HG03139 (cell line): ENCODE data around the gene CALHM5.

Source experiments
- ATAC-seq: cut with Tn5 transposase; IDR thresholded peaks from one replicate; pipeline ENCODE4 v1.9.1; 2021; ENCODE audit not compliant: unreplicated experiment

Gene CALHM5

DNA sequence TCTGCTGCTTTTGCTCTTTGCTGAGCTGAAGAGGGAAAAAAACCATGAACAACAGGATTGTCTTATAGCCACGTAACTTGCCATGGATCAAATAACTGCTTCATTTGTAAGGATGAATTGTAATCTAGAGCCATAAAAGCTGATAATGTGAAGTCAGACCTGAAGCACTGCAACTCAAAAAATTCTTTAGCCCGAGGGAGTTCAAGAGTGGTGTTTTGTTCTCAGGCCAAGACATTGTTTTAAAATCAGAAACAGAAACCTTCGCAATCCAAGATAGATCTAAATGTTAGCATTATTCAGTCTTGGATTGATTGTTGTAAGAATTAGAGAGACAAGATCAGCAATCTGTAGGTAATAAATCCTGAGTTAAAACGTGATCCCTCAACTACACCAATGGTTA is 34.2 kb downstream of the CALHM5 start, which contains the start of gene TRAPPC3L:
Gene TRAPPC3L, minus strand, starts transcription at position 34 of the 400 bp plus-strand sequence. CDS start 170 bp downstream, outside the sequence.
- no peak for ATAC-seq

DNA sequence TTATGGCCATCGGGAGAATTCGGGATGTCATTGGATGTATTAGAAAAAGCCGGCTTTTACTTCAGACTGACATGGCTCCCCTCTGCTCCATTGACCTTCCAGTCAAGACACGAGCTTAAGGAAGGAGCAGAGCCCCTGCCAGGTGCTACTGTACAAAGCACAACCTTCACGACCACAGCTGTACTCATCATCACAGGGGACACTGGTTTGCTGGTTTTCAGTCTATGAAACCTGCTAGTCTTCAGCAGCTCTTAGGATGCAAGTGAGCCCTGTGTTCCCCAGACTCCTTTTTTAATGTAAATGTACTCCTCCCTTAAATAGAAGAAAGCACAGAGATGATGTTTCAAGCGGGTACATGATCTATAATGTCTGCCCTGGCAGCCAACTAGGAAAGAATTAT is 35.9 kb downstream of the CALHM5 start:
- no peak for ATAC-seq

DNA sequence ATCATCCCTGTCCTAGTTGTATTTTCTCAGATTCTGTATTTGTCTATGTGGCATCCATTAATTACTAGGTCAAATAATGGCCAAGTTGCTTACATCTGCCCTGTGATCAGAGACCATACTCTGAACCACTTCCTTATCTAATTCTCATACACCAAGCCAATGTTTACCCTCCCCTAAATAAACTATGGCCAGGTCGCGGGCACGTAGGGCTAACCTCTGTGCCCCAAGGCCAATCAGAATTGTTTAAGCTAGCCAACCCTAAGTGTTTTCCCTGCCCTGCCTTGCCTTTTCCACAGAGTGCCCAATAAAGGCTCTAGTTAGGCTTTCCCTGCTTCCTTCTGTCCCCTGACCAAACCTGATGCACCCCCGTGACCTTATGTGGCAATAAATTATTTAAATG is 39.4 kb downstream of the CALHM5 start:
- ATAC-seq = no peak

DNA sequence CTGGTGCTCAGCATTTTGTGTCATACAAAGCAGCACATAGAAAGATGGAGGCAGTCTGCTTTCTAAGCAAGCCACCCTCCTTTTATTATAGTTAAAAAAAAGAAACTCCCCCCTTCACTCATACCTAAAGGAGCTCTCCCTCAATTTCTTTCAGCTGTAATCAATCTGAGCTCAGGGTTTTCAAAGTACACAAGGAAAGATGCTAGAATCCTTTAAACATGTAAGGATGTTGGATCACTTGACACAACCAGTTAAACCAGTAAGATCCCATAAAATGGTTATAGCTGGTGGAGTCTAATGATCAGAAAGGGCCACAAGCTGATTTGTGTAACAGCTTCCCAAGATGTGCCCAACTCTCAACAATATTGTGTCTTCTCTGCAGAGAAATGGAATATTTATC is 42.0 kb downstream of the CALHM5 start, which contains the start of gene CALHM4:
Gene CALHM4, plus strand, starts transcription at position 301 of the 400 bp plus-strand sequence. Its CDS starts 43 bp downstream, at position 344.
- no peak for ATAC-seq

DNA sequence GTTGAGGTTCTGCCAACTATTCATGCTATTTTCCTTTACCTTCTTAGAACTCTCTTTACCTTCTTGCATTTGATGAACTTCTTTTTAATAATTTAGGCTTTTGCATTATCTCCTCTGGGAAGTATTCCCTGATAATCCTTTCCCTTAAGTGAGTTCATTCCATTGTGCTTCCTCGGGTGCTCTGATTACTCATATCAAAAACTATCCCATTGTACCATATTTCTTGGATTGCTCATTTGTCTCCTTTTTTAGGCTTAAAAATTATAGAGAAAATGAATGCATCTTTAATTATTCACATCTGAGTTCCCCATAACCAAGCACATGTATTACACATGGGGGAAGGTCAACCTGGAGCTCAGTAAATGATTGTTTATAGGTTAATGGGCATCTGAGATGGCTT is 44.6 kb downstream of the CALHM5 start:
- no peak for ATAC-seq

DNA sequence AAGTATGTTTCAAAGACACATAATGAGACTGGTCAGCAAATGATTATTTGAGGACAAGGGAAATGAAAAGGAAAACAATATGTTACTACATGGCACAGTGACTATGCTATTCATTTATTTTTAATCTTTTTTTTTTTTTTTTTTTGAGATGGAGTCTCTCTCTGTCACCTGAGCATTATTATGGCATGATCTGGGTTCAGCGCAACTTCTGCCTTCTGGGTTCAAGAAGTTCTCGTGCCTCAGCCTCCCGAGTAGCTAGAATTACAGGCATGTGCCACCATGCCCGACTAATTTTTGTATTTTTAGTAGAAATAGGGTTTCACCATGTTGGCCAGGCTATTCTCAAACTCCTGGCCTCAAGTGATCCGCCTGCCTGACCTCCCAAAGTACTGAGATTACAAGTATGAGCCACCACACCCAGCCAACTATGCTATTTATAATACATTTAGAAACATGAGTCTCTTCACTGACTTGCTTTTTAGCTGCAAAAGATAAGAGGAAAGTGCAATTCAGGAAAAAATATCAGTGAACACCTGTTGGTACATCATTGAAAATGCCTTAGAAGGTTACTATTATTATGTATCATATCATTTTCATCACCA is 45.5 kb downstream of the CALHM5 start:
- no peak for ATAC-seq

DNA sequence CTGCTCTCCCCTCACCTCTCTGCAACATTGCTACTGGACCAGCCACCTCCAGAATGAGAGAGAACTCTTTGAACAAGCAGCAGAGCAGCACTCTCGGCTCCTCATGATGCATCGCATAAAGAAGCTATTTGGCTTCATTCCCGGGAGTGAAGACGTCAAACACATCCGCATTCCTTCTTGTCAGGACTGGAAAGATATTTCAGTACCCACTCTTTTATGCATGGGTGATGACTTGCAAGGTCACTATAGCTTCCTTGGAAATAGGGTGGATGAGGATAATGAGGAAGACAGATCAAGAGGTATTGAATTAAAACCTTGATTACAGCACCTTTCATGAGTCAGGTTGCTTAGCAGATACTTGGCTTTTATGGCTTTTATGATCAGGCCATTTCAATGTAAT is 46.5 kb downstream of the CALHM5 start:
- no peak for ATAC-seq

DNA sequence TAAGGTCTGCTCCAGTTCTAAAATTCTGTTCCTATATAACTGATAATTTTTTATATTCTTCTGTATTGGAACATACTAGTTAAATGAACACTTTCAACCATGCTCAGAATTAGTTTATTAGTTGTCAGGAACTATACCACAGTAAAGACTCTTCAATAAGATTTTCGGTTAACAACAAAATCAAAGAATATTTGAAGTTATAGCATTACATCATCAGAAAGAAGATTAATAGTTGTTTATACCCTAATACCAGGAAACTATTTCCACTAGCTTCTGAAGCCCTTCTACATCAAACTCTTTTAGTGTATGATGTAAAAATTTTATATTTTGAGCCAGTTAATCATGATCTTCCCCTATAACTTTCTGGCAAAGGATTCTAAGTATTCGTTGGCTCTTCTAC is 48.7 kb downstream of the CALHM5 start:
- ATAC-seq = no peak

DNA sequence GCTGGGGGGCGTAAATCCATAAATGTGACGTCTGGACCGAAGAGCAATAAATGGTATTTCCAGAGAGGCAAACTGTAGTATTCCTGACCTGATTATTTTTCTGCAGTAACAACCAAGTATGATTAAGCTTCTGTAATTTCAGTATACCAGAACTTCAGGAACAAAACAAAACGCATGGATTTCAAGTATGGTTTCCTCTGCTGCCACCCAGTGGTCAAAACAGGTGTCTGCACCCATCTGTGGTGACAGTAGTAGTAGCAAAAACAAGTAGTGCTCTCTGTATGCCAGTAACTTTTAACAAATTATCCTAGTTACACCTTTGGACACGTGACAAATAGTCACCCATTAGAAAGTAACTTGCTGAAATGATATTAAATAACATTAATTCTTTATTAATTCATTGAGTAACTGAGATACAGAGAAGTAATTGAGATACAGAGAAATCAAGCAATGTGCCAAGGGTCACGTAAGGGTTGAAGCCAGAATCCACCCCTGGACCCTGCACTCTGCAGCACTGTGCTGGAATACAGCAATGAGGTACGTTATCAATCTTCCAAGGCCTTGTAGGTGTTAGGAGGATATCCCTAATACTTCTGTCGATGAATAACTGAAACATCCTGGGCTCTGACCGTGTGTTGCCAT is 50.1 kb downstream of the CALHM5 start:
- peak; percentile 44 for ATAC-seq

DNA sequence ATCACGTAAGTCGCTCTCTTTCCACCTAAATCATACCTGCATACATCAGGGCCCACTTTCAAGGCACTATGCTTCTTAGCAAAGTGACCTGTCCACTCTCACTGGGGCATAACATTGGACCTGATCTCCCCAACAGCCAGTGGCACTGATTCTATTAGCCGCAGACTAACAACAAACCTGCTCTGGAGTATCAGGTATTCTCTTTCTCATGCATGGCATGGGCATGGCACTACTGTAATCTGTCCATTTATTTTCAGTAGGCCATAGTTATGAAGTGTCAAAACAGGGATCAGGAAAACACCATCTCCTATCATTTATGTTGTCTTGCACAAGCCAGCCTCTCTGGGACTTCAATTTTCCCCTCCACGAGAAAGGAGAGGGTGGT is 50.6 kb downstream of the CALHM5 start:
- ATAC-seq = no peak

DNA sequence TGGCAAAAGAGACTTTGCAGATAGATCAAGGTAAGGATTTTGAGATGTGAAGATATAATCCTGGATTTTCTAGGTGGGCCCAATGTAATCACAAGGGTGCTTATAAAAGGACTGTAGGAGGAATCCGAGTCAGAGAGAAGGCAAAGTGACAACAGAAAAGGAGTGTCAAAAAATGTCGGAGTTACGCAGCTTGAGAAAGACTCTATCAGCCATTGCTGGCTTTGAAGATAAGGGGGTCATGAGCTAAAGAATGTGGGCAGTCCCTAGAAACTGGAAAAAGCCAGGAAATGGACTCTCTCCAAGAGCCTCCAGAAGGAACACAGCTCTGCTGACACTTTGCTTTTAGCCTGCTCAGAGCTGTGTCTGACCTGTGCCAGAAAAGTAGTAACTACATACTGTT is 51.2 kb downstream of the CALHM5 start:
- no peak for ATAC-seq

DNA sequence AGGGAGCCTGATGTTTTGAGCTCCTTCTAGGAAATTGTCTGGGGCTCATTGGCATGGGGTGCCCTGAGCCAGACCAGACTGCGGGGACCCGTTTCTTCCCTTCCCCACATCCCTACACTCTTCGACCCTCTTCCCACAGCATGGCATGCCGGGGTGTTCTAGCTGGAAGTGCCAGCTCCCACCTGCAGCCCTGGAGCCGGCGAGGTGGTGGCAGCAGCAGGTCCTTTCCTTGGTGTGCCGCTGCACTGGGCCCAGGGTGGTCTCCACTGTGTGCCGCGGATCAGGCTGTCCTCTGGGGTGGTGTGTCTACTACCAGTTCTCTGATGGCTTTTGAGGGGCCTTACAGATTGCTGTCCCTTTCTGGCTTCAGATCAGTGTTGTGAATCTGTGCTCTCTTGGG is 52.4 kb downstream of the CALHM5 start:
- no peak for ATAC-seq

DNA sequence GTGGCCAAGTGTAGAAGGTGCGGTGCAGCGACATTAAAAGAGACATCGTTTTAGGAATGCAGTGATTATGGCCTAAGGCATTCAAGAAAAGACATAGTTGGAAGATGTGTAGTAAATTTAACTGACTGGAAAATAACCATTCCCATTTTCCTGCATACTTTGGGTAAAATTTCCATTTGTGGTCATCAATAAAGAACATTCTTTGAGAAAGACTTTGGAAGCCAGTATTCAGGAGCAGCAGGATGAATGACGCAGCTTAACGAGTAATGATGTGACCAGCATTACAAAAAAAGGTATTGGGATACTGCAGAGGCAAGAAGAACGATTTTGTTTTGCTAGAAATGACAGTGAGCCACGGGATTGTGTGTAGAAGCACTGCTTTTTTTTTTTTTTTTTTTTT is 52.9 kb downstream of the CALHM5 start:
- no peak for ATAC-seq

DNA sequence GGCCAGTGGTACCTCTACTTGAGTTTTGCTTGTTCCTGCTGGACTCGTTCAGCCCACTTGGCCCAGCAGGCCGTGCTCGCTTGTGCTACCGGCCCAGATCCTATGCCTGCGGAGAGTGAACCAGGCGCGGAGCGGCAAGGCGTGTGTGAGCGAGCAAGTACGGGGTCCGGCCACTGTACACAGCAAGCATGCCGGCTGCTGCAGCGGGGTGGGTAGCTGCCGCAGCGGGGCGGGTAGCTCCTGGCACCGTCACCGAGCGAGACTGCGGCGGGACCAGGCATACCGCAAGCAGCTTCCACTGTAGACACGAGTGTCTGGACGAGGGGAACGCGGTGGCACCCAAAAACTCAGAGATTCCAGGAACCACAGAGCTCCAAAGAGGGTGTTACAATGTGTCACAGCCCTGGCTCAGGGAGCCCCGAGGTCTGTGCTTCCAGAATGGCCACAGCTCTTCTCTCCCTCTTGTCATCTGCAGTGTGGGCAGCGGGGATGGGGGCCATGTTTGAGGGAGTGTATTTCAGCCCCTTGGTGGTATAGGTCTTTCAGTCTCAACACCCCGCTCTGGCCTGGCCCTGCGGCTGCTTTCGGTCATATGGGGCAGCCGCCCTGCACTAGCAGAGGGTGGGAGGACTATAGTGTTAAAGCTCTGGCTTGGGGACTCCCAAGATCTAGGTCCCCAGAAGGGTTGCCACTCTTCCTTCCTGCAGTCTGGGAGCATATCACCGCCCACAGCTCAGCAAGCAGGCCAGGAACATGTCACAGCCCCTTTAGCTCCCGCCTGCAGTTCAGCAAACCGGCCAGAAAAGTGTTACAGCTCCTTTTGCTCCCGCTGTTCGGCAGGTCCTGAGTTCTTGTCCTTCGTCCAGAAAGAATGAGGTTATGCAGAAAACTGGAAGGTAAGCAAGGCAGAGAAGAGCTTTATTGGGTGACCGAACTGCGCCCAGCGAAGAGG is 53.8 kb downstream of the CALHM5 start:
- no peak for ATAC-seq

DNA sequence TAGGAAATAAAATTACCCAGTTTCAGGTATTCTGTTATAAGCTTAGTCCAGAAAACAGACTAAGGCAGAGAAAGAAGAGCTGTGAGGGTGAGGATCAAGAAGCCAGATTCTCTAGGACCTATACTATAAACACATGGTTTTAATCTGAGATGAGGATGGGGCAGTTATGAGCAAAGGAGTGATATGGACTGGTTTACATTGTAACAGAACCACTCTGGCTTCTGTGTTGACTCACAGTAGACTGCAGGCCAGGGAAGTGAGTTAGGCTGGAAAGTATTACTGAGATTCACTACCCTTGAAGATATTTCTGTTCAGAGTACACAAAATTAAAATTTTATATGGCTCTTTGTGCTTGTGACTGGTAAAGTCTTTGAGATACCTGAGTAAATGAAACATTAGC is 56.7 kb downstream of the CALHM5 start:
- ATAC-seq = no peak

DNA sequence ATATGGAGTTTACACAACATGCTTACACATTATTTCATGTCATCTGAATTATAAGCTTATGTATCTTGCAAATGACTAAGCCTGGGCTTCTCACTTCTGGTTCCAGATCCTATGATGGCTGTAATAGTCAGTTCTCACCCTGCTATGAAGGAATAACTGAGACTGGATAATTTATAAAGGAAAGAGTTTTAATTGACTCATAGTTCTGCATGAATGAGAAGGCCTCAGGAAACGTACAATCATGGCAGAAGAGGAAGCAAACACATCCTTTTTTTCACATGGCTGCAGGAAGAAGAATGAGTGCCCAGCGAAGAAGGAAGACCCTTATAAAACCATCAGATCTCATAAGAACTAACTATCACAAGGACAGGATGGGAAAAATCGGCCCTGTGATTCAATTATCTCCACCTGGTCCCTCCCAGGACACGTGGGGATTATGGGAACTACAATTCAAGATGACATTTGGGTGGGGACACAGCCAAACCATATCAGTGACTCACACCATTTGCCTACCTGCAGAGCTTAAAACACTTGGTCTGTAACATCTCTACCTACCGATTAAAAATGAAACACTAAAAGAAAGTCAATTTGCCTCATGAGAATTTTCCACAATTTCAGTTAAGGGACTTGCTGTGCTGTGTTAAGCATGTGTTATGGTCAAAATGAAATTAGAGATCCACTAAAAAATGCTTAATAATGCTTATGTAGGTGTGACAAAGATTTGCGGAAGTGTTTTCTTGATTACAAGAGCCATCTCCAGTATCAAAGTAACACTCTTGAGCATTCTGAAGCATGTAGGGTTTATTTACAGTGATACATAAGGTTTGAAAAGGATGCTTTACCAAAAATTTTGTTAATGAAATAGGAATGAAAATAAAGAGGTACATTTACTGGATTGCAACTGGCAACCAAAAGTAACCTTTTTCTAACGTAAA is 57.6 kb downstream of the CALHM5 start:
- no peak for ATAC-seq

DNA sequence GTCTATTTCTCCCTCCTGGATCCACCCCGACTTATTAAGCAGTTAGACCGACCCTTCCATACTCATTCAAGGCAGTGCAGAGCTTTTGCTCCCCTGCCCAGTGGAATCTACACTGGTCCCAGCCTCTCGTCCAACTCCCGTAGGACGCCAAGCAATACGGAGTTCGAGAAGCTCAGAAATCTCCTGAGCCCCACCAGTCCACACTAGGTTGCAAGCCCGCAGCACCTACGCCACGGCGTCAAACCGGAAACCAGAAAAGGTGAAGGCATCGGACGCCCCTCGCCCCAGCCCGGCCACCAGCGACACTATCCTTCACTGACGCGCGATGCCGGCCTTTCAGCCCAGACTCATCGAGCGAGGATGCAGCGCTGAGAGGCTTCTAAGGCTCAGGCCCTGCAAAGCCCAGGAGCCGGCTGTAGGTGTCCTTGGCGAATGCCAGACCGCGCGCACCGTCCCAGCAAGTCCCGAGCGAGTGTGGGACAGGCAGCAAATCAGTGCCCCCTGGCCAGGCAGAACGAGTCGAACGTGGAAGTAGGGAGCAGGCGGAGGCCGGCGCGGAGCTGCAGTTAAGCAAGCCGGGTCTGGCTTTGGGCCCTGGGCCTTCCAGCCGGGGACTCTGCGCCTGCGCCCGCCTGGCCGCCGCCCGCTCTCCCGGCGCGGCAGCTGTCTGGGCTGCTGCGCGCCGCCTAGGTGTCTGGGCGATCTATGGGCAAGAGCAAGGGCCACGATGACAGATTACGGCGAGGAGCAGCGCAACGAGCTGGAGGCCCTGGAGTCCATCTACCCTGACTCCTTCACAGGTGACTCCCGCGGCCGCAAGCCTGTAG is 59.6 kb downstream of the CALHM5 start, which contains the start of gene RWDD1:
Gene RWDD1, plus strand, starts transcription at position 649 of the 827 bp plus-strand sequence. Its CDS starts 79 bp downstream, at position 728.
- ATAC-seq = peak; percentile 95

DNA sequence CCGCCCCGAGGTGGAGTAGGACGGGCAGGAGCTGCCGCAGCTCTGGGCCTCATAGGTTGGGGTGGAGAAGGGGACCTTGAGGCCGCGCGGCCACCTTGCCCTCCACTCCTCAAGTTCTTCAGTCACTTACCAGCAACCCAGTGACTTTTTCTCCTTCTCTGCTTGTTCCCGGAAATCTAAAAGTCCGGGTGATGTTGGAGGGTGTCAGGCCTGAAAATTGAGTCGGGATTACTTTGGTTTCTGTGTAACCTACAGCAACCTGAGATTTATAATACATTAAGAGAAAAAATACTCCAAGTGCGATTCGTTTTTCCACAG is 60.2 kb downstream of the CALHM5 start:
- ATAC-seq = no peak

DNA sequence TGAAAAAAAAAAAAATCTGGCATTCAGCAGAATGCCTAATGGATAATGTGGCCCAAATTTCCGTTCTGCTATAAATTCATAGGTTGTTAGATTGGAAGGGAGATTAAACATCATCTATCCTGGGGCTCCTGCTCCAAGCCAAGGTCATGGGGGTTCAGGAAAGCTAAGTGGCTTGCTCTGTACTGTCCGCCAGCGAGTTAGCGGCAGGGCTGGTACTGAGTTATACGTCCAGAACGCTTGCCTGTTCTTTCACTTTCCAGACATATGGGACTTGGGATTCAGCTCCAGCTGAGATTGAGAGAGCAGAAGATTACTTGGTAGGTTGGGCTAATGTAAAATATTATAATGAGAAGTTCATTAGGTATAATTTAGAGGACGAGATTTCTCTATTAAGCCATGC is 60.7 kb downstream of the CALHM5 start:
- ATAC-seq = no peak
